Left cardiac atrium (tissue), 4 donors: ENCODE results near the gene FKRP. TPM values are rescaled to one million over a fixed set of nuclear protein-coding genes. Genes with fewer than 3 reads are reported as not detected.

ENCODE experiments used
- ATAC-seq, 2 donors: fragments of 200-7000 bp; cut with Tn5 transposase; one replicate each; pipeline ENCODE4 v1.9.1; 2020; ENCODE audit warnings: mild to moderate bottlenecking in 2 of 2, moderate library complexity in 2 of 2
- DNase-seq: peaks from one replicate; pipeline ENCODE4 v3.0.0-alpha.2; 2020
- intact Hi-C, 2 donors: fragments of 100-400 bp; cut with DNase I; formaldehyde crosslinking; loops; one replicate each; pipeline versions ENCODE4 v1.14.1 to v1.15.1; 2022 to 2023
- total RNA-seq, 2 donors: library from RNA; stranded (reverse); fragmentation: NEBNext Ultra II Directional; extraction: Animal tissue kit (Norgen Biotek cat#: 25700); gene quantifications; one replicate each; pipeline ENCODE4 v1.2.1, GENCODE V29; 2021
- donor health status: DM: no; HTN: yes; CAD: no.
- donor health status: DM: no; HTN: yes; CAD: no; lungs with severe emphysema.
- donor health status: DM: yes; HTN: yes; CAD: no.
- donor health status: Dilated cardiomyopathy.

FKRP gene
- total RNA-seq, 2 donors from 2014 or later = 12.4 to 17.3 TPM

DNA sequence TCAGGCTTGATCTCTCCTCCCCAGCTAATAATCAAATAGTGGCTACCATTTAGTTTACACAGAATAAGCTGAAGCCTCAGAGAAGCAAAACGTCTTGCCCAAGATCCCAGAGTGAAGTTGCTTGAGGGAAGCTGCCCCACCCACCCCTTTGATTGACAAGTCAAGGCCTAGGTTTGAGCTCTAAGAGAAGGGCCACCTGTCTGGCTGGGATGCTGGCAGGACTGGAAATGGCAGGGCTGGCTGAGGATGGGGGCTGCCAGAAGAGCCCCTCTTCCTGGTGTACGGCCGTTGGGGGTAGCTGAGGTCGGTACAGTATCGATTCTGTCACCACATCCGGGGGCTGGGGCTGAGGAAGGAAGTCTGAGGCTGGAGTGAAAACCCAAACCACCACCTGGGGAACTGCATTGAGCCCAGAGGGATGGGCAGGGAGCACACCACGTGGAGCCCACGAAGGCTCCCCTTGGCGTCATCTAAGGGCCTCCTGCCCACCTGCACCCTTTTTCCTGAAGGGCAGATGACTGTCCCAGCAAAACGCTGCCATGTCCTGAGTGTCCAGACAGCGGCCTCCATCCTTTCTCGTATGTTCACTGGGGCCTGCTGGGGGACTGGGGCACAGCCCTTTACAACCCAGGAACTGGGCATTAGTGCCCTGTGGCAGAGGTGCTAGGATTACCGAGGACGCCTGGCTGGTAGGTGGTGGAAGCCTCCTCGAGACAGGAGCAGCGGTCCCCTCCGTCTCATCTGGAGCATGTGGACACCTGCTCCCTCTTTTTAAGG lies 27.5 kb upstream of the FKRP start:
- no peak for ATAC-seq
- DNase-seq = peak; percentile 19
- intact Hi-C loops = no loop called here

GRCh38 chr19:46718934-46719622 lies 26.8 kb upstream of the FKRP start:
- intact Hi-C loops = no loop called here
- DNase-seq (no peak), ATAC-seq (no peak)

DNA sequence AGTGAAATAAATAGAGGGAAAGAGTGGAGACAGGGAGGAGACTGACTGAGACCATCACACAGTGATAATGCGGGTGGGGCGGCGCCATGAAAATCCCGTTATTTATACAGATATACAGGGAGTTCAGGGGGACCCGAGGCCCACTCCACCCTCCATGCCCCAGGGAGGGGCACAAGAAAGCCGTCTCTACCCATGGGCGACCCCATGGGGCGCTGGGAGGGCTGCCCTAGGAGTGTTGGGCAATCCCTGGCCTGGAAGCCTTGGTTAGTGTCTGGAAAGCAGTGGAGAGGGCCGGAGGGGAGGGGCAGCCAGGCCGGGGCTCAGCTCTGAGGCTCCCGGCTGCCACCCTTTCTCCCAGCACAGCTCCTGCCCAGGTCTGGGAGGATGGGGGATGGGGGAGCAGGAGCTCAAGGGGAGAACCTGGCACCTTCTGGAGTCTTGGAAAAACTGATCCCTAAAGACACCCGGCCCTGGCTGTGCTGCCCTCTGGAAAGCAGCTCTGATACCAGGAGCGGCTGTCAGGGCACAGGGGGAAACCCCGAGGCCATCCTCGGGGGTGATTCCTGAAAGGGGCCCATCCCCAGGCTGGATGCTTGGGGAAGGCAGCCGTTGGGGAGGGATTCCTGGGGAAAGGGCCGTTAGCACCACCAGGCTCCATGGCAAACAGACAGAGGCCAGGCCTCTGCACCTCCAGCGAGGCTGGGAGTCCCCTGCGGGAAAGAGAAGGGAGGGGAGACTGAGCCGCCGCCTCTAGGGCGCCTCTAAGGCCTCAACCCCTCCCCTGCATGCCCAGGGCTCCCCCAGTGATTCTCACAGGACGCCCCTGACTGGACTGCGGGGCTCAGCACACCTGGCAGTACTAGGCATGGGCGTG lies 26.0 kb upstream of the FKRP start:
- DNase-seq (peak; percentile 13), ATAC-seq (no peak)
- intact Hi-C loops = no loop called here

- DNase-seq = peak; percentile 10
- ATAC-seq = no peak
- intact Hi-C loops = no loop called here
Observed at GRCh38 chr19:46720503-46721239, 25.2 kb upstream of the FKRP start.

DNA sequence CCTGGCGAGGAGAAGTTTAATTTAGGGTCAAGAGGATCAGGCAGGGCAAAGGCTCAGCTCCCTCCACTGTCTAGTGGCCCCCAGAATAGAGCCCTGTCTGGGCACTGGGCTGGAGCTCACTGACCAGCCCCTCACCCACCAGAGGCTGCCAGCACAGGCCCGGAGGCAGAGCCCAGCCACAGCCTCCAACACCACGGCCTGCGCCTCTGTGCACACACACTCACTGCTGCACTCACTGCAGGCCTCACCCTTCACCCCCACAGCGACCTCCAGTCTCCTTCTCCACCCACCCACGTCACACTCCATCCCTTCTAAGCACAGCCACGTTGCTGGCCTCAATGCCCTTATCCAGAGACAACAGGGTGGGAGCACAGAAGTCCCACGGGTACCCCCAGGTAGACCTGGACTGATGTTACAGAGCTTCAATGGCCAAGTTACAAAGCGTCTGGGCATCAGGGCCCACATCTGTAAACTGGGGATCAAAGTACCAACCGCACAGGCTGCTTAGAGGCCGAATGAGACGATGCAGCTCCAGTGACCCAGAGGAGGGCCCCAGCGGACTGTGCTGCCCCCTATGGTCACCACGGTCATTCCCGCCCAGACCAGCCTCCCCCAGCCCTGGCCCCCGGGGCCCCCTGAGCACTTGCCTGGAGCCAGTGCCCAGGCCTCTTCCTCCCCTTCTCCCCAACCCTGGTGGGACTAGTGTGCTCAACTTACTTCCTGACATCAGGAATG lies 24.4 kb upstream of the FKRP start:
- intact Hi-C loops = no loop called here
- ATAC-seq (no peak), DNase-seq (no peak)

DNA sequence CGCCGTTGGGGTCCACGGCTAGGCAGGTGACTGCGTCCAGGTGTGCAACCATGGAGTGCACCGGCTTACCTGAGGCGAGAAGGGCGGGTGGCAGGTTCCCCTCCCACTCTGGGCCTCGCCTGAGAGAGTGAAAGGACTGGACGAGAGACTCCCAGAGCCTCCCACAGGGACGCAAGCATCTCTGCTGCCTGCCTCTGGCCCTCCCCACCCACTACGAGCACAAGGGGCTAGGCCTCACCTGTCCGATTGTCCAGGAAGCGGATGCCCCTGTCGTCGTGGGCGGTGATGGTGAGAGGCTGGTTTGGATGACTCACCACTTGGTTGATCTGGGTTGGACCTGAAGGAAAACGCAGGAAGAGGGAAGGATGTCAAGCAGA lies 23.9 kb upstream of the FKRP start:
- DNase-seq (no peak), ATAC-seq (no peak)
- intact Hi-C loops = no loop called here

DNA sequence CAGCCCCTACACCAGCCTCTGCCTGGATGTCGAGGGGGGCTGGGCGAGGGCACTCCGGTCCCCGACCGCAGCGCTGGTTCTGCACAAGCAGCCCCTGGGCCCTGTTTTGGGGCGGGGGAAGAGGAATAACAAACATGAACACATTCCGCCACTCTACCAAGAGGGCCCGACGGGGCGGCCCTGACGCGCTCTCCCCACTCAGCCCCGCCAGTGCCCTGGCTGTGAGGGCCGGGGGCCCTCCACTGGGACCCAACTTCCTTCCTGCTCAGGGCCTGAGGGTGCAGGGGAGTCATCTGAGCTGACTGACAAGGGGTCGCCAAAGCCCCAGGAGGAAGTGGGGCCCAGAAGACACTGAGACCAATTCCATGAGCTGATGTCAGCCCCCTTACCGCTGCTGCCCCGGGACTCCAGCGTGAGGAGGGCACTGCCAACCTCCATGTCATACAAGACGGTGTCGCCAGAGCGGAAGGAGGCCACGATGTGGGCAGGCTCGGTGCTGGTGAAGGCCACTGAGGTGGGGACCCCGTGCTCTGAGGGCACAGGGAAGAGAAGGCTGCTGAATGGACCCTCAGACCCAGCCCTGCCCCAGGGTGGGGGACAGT lies 23.3 kb upstream of the FKRP start:
- DNase-seq = no peak
- no peak for ATAC-seq
- intact Hi-C loops = no loop called here

DNA sequence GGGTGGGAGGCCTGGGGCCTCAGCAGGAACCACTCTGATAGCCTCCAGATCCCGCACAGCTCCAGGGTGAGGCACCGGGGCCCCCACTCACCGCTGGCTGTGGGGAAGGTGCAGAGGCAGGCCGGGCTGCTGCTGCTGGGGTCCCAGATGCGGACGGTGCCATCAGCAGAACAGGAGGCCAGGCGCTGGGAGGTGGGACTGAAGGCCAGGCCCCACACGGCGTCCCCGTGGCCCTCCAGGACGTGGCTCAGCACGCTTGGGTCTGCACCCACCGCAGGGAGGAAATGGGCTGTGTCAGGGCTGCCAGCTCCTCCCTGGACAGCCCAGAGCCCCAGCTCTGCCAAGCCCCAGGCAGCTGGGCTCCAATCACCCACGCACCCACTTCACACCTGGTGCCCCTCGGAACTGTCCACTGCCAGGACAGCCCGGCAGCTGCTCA lies 22.8 kb upstream of the FKRP start:
- peak; percentile 16 for DNase-seq
- intact Hi-C loops = no loop called here
- ATAC-seq = no peak

- no peak for ATAC-seq
Observed at GRCh38 chr19:46723471-46723870, 22.4 kb upstream of the FKRP start.

DNA sequence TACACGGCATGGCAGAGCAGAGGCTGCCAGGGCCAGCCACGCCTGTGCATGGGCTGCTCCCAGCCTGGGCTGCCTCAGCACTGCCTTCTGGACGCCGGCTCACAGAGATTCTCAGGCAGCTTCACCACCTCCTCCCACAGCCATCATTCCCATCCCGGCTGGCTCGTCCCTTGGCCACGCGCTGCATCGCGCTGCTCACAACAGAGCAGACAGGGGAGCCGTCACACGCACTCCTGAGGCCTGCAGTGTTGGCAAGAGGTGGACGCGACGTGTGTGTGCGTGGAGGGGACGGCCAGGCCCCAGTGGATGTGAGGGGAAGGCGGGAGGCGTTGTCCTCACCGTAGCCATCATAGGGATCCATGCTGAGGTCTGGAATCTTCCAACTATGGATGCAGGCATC lies 21.4 kb upstream of the FKRP start:
- DNase-seq (peak; percentile 13), ATAC-seq (no peak)
- intact Hi-C loops = no loop called here

More at GRCh38 chr19:46723471-46723870, 22.4 kb upstream of the FKRP start:
- DNase-seq = no peak
- intact Hi-C loops = no loop called here

DNA sequence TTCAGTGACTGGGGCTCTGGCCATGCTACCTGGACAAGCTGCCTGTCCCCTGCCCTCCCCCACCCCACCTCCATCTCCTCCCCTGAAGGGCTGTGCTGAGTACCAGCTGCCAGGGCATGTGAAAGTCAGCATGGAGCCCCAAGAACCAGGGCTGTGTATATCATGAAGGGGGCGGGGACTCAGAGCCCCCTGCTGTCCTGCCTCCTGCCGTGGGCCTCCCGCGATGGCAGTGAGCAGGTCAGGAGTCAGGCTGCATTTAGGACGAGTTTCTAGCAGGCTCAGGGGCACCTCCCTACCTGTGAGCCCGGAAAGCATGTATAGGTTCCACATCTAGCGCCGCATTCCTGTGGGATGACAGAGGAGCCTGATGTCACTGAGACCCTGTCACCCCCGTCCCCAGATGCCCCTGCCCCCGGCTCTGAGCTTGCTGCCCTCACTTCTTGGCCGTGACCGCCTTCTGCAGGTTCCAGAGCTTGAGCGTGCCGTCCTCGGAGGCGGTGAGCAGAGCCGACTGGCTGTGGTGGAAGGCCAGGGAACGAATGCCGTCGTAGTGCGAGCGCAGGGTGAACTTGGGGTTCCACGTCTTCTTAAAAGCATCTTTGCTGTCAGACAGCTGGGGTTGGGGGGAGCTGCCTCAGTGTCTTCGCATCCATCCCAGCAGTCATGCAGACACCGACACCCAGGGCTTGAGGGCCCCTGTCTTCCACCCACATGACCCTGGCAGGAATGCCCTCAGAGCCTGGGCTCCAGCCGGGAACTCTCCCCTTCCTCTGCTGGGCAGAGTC lies 20.6 kb upstream of the FKRP start:
- DNase-seq = no peak
- no peak for ATAC-seq
- intact Hi-C loops = no loop called here

- intact Hi-C loops = no loop called here
- ATAC-seq = no peak
- DNase-seq = no peak
Observed at GRCh38 chr19:46725859-46726393, 19.9 kb upstream of the FKRP start.

GRCh38 chr19:46726551-46726950 lies 19.3 kb upstream of the FKRP start:
- DNase-seq (no peak), ATAC-seq (no peak)
- intact Hi-C loops = no loop called here

DNA sequence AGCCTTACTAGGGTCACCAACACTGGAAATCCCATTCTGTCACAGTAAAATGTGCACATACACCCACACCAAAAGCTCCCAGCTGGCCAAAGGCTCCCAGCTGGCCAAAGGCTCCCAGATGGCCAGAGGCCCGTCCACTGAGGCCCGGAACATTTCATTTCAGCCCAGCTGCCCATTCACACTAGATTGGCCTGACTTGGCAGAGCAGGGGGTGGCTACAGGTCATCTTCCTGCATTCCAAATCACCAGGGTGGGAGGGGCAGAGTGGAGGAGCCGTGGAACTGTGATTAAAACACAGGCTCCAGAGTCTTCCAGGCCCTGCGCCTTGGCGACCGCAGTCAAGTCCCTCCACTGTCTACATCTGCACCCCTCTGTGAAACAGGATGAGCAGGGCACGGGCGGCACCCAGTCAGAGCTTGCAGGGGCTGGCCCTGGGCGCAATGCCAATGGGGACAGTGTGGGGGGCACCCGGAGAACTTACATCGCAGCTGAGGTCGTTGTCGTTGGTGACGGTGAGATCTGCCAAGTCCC lies 18.8 kb upstream of the FKRP start:
- ATAC-seq (no peak), DNase-seq (no peak)
- intact Hi-C loops = no loop called here

GRCh38 chr19:46727757-46728156 lies 18.1 kb upstream of the FKRP start:
- intact Hi-C loops = no loop called here
- ATAC-seq (no peak), DNase-seq (no peak)

DNA sequence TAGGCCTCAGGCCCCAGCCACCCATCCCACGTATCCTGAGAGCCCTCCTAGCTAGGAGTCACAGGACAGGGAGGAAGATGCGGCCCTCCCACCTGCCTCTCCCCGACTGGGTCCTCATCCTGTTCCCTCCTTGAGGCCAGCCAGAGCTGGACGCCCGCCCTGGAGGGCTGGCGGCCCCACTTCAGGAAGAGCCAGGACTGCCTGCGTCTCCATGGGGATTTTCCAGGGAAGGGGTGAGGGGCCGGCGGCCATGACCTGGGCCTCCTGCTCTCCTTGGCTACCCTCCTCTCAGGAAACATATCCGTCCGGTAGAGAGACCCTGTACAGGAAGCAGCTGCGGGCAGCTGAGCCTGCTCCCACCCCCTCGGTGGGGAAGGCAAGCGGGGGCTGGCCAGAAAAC lies 17.6 kb upstream of the FKRP start:
- DNase-seq (no peak), ATAC-seq (peak; percentile 16 to 60)
- intact Hi-C loops = no loop called here
